ENCODE results near the gene IER5.

The IER5 gene

DNA sequence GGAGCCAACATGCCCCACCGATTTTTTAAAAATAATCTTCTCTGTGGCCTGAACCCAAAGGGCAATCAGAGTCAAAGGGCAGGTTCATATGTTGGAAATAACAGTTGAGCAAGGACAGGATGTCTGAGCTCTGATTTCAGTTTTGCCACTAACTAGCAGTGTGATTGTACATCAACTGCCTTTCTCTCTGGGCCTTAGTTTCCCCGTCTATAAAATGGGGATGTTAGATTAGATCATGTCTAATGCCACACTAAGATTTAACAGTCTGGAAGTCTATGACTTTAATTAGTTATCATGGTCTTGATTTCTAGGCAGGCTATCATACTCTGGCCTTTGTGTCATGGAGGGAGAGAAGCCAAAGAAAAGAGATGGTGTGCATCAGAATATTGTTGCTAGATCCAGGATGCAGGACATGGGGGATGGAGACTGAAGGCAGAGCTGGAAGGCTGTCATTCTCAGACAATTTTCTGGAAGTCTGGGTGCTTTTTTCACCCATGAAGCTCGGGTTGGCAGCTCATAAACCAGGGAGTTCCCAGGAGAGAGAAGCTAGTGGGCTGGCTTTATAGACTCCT lies 28.4 kb downstream of the IER5 start:
- DNase-seq, result no peak

DNA sequence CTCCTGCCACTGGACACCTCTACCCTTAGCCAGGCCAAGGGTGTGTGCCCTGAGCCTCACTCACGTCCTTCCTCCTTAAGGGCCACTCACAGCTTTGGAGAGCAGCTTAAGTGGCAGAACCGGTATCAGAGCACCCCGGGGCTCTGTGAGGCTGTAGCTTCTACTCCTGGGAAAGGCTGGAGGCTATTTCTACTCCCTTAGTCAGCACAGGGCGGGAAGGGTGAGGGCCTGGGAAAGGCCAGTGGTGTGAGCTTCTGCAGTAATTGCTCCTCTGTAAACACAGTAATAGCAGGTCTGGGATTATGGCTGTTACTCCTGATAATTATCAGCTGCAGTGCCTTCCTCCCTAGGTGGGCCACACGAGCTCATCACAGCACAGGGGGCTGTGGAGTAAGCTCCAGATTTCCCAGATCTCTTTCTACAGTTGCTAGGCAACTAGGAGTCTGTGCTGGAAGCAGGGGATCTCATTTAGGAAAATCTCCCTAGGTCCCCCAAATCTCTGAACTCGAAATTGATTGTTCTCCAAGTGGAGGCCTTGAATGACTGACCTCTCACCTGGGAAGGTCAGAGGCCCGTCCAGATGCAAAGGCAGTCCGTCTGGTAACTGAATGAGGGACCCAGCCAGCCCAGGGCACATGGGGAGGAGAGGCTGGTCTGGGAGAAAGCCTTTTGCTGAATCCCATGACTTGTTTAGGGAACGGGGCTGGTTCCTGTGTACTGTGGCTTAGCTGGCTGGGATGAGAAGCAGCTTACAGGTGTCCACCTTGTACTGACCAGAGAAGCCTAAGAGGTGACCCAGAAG lies 29.3 kb downstream of the IER5 start:
- no peak for DNase-seq

DNA sequence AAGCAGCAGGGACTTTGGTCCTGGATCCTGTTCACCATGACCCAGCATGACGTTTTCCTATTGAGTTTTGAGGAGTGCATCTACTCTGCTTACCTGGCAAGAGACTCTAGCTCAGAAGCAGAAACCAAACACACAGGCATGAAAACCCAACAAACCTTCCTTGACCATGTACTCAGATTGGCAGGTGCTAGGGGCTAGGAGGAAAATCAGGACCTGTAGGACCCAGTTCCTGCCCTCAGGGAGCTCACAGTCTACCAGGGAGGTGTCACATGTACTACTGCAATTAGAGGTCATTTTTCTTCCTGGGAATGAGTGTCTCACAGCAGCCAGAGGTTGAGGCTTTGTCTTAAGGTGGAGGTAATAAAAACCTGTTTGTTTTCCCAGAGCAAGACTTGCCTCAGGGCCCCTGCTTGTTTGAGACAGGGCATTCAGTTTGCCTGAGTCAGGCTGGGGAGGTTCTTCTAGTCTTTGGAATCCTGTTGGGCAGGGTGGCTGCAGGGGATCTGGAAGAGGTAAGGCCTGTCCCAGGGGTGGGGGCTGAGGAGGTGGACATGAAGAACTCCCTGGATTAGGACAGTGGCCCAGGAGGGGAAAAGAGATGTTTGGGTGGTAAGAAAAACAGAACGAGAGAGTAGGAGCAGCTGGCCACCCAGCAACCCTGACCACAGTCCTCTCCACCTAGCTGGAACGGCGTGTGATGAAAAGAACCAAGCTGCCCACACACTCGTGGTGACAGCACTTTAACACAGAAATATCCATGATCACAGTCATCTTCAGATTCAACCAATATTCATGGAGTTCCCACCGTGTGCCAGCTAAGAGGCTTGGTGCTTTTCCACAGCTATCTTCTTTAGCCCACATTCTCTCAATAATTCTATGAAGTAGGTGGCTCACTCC lies 30.8 kb downstream of the IER5 start:
- no peak for DNase-seq

DNA sequence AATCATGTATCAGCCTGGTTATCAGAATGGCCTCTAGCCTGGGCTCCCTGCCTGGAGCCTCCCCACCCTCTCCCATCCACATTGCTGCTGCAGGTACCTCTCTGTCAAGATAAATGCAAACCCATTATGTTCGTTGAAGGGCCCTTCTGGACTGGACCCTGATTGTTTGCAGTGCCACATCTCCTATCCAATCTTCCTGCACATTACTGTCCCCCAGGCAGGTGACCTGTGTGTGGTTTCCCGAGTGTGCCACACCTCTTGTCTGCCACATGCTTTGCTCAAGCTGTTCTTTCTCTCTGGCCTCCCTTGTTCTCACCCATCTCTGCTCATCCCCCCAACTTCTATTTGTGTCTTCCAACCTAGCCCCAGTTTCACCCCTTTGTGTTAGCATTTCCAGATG lies 32.4 kb downstream of the IER5 start:
- DNase-seq, result no peak

DNA sequence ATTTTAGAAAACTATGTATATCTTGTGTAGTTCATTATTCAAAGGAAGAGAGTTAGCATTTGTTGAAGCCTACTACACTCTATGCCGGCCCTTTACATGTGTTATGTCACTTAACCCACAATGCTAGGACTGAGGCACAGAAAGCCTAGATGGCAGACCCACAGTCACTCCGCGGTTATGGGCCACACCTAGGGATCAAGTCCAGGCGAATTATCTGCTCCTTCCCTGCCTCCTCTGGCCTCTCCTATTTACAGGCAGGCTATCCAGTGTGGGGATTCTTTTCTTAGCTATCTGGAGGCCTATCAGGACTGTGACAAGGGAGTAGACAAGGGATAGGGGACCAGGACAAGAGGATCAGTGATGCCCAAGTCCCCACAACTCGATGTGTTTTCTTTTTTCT lies 33.0 kb downstream of the IER5 start:
- DNase-seq, result no peak

DNA sequence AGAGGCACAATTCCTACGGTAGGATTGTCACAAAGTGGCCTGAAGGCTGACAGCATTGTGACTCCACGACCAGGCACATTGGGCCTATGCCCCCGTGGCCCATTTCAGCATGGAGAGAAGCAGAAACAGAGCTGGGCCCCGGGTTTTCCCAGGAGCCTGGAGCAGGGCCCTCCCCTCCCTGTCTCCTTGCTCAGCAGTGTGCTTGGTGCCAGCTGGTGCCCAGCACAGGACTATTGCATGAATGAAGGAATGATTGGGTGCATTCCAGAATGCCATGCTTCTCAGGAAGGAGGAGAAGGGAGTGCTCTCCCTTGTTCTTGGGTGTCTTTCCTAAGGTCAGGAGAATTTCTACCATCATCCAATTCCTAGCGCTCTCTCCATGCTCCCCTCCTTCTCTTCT lies 33.7 kb downstream of the IER5 start:
- DNase-seq, result no peak

DNA sequence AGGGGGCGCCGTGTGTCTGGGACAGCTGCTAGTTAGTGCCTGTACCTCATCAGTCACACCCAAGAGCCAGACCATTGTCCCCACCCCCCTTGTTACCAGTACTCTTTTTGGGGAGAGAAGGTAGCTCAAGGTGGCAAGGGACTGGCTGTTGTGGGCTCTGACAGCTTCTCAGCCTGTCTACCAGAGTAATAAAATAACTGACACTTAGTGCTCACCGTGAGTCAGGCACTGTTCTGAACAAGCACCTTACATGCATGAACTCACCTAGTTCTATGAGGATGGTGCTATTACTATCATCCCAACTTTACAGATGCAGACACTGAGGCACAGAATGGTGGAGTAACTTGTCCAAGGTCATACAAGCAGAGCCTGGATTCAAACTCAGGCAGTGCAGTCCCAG lies 34.7 kb downstream of the IER5 start:
- DNase-seq, result no peak

DNA sequence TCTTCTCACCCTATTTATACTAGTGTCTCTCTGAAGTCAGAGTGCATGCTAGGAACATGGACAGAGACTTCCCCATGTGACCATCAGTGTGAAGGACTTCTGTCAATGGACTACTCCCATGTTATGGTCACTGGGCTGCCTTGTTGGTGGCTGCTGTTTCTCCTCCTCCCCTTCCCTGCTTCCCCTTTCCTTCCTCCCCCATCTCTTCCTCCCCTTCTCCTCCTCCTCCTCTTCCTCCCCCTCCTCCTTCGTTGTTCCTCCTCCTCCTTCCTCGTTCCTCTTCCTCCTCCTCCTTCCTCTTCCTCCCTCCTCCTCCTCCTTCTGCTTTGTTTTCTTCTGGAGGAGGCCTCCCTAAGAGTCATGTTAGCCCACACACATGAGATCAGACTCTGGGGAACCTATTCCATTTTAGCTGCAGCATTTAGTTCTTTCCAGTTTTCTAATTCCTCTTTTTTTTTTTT lies 35.8 kb downstream of the IER5 start:
- no peak for DNase-seq

DNA sequence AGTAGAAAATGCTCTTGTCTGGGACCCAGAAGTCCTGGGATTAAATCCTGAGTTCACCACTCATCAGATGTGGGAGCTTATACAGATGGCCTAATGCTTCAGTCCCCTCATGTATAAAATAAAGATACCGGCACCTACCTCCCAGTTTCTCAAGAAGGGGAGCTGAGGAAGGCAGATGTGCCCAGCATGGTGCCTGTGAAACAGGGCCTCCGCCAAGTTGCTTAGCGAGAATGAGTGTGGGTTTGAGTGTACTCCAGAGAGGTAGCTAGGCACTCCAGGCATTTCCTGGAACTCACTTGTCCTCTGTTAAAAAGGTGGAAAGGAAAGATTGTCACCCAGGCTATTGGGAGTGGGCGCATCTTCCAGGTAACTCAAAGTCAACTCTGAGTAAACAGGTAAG lies 37.8 kb downstream of the IER5 start:
- no peak for DNase-seq

DNA sequence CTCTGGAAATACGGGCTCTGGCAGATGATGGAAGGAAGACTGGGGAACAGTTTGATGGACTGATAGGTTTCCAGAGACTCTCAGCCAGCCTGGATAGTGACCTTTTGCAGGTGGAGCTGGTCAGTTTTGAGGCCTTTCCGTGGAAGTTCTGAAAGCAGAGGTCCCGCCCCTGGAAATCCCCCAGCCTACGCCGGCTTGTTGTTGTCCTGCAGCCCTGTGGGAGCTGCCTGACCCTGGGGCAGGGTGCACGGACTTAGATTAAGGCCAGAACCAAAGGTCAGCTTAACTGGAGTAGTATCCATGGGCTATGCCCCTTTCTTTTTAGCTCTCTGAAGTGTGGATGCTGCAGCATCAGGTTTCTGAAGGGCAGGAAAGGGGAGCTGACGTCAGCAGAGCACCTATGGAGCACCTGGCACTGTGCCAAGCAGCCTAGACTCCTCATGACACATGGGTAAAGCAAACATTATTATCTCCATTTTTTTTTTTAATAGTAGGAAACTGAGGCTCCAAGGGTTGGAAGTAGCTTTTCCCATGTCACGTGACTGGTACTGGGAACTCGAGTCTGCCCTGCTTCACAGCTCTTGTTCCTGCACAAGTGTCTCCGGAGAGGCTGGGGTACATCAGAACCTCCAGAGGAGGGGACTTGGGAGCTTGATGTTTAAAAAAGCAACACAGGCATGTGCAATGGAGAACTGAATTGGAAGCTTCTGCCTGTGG lies 38.5 kb downstream of the IER5 start:
- no peak for DNase-seq

DNA sequence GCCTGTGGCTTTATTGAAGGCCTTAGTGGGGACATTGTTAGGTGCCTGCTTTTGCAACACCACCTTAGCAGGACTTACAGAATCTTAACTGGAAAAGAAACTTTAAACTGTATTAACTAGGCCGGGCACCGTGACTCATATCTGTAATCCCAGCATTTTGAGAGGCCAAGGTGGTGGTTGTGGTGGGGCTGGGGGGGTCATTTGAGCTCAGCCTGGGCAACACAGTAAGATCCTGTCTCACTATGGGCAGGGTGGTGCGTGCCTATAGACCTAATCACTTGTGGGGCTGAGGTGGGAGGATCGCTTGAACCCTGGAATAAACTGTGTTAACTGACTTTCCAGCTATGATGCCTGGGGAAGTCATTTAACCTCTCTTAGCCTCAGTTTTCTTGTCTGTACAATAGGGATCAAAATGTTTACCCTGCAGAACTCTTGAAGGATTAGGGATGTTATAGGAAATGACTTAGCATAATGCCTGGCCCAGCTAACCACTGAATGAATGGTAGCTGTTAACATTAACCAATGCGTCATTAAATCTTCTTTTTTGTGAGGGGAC lies 39.5 kb downstream of the IER5 start:
- DNase-seq, result no peak

DNA sequence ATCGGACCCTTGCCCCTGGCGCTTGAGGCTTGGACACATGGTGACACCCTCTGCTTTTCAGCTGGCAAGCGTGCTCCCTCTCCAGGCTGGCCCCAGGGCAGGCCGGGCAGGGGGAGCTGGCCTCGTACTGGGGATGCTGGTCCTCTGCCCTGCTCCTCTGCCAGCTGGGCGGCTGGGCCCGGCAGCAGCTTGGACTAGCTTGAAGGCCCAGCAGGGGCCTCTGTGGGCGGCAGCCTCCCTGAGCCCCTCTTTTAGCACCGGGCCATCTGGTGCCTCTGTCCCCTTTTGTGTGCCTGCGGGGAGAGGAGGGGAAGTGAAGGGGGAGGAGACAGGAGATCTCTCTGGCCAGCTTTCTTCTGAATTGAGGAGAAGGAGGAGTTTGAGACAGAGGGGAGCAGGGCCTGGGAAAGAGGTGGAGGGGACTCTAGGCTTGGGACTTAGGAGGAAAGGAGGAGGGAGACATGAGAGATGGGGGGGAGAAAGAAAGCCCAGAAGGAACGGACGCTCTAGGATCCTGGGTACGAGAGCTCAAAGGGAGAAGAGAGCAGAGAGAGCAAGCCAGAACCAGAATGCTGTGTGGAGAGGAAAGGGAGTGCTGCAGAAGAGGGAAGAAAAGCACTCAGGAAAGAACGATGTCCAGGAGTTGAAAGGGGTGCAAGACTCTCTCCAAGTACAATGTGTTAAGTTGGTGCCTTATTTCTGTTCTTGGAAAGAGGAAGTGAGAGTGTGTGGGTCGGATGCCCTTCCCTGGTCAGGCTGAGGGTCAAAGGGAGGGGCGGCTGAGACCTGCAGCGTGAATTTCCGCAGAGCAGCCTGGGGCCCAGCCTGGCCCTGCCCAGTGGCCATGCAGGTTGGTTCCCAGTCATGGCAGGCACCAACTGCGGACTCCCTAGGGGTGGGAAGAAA lies 40.3 kb downstream of the IER5 start:
- no peak for DNase-seq

DNA sequence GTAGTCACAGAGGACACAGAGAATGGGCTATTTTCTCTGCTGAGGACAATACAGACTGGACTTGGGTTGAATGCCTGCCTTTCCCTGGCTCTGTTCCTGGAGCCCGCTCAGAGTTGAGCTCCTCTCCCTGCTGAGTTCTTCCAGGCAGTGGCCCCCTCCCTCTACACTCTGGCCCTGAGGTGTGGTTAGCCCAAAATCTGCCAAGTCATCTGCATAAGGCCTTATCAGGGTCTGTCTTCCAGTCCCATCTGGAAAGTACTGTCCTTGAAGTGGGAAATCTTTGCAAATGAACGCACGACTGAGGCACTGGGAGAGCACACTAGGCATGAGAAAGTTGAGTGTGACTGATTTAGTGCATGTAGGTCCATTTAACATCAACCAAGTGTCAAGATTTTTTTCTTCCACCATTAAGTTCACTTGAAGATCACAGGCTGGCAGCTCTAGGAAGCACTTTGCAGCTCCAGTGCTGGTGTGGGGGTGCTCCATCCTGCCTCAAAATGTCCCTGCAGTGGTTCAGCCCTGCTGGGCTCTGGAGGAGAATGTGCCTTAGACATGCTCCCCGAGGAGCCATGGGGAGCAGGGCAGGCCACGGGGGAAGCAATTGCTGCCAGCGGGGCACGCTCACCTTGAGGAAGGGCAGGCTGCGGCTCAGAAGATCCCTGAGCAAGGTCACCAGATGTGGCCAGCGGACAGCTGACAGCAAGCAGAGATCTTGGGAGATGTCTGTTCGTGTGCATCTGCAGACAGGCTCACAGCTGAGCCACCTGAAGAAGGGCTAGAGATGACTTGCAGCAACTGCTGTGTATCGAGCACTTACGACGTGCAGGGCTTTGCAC lies 41.5 kb downstream of the IER5 start:
- DNase-seq, result peak; percentile 78

DNA sequence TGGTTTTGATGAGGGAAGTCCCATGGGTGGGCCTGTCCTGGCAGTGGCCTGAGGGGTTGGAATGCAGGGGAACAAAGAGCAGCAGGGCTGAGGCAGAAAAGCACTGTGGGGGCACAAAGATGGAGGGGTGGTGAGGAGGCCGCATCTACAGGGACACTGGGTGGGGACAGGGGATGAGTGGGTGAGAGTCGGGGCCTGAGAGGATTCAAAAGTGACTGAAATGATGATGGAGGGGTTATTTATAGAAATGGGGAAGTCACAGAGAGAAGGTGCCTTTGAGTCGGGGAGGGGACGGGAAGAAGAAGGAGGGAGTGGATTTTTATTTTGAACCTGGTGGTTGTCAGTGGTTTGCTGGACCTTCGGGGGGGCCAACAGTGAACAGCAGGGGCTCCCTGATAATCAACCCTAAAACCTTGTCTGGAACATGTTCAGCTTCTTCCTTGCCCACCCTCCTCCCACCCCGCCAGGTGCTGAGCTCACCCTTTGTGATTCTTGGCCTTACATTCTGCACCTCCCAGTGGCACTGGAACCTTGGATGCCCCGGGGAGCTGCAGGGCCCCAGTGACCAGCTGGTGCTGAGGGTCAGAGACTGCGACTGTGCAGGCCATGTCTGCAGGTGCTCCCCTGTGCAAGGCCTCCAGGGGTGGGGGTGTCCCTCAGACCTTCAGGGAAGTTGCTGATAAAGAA lies 42.9 kb downstream of the IER5 start:
- no peak for DNase-seq

DNA sequence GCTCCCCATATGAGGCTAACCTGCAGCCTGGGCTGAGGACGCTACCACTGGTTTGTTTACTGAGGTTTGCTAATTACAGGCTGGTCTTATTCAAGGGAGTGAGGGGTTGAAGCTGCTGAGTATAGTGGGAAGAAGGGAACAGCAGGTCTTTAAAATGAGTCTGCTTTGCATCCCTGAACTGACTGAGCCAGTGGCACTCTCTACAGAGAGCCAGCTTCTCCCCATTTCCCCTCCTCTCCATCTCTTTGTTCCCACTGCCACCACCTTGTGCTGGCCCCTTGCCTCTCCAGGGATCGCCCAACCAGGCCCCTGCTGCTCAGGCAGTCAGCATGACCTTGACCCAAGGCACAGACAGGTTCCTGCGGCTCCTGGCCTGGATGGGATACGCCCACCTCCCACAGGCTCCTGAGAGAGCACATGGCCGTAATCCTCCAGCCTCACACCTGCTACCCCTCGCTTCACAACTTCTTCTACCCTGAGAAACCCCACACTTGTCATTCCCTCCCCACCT lies 45.0 kb downstream of the IER5 start:
- DNase-seq, result no peak

DNA sequence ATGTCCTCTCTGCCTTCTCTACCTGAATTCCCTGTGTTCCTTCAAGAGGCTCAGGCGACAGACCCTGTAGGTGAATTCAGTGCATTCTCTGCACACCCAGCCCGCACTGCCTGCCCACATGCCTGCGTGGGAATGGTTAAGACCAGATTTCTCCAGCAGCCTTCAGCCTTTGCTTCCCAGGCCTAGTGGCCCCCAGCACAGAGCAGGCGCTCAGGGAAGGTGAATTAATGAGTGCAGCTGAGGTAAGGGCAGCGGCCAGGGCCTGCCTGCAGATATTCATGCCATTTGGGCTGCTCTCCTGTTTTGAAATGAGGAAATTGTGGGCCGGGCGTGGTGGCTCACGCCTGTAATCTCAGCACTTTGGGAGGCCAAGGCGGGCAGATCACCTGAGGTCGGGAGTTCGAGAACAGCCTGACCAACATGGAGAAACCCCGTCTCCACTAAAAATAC lies 45.5 kb downstream of the IER5 start:
- no peak for DNase-seq

DNA sequence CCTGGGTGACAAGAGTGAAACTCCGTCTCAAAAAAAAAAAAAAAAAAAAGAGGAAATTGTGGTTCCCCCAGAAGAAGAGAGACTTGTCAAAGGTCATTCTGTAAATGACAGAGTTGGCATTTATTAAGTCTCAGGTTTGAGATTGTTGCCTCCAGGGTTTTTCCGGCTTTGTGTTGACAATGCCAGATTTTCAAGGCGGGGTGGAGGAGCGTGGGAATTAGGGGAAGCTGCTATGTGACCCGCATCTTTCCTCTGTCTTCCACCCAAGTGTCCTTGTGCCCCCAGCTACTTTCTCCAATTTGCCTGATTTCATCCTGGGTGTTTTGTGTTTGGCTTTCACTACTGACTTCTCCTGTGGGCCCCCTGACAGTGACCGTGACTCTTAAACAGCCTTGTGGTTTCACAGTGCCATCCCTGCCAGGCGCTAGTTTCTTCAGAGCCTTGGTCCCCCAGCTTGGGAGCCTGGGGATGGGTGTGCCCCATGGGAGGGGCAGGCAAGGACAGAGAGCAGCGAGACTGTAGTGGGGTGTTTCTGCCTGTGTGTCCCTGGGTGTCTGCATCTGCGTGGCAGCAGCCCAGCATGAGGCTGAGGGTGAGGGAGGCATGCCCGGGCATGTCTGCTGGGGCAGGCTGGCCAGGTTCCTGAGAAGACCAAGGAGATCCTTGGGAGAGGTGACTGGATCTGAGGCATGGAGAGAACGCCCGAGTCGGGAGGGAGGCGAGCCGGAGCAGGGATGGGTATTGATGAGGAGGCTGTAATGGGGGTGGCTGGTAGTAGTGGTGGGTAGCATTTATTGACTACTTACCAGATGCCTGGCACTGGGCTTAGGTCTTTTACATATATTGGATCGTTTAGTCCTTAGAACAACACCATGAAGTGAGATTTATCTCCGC lies 46.3 kb downstream of the IER5 start:
- peak; percentile 87 for DNase-seq

DNA sequence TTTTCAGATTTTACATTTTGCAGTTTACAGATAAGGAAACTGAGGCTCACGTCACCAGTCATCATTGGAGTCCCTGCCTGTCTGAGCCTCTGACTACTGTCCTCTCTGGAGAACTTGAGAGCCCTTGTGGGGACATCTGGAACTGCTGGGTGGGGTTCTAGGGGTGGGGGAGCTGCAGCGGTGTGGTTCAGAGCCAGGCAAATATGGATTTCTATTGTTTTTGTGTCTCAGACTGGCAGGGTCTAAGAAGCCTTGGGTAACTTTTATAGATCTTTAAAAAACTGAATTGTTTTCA lies 46.9 kb downstream of the IER5 start:
- DNase-seq, result peak; percentile 84
